Measurements from ENCODE around the gene HES7.
"Not testable (repeated sequence)": the region's sequence is repeated elsewhere in the genome, so short reads cannot be mapped to it uniquely, and the experiment has no call there.

HES7 gene

GRCh38 chr17:8124350-8125153, 646 bp upstream of the HES7 start:
- DNase-seq = peak in 8 of 58 donors; percentile 3 to 39 (median 21)

- DNase-seq = peak in 6 of 58 donors; percentile 18 to 39 (median 27)
Observed at GRCh38 chr17:8122924-8123694, 797 bp downstream of the HES7 start.

- DNase-seq = peak in 5 of 58 donors; percentile 21 to 31 (median 29)
Observed at GRCh38 chr17:8122422-8122923, 1.4 kb downstream of the HES7 start.

- peak in 47 of 58 donors; percentile 27 to 80 (median 61) for DNase-seq
Observed at GRCh38 chr17:8121681-8122421, 2.1 kb downstream of the HES7 start.

GRCh38 chr17:8121407-8121680, 2.6 kb downstream of the HES7 start:
- DNase-seq = no peak

- peak in 47 of 58 donors; percentile 23 to 69 (median 55) for DNase-seq
Observed at GRCh38 chr17:8120520-8121406, 3.1 kb downstream of the HES7 start.

GRCh38 chr17:8119581-8120519, 4.1 kb downstream of the HES7 start:
- peak in 55 of 58 donors; percentile 30 to 92 (median 72) for DNase-seq

GRCh38 chr17:8118769-8119580, 4.9 kb downstream of the HES7 start:
- peak; percentile 44 to 95 (median 85) for DNase-seq

GRCh38 chr17:8117980-8118768, 5.7 kb downstream of the HES7 start, which contains the start of gene ALOXE3:
Gene ALOXE3 (minus strand): TSS chr17:8118514. CDS start chr17:8117990, 524 bp downstream.
- DNase-seq = peak in 11 of 58 donors; percentile 13 to 64 (median 30)

- DNase-seq = no peak
Observed at GRCh38 chr17:8117367-8117979, 6.4 kb downstream of the HES7 start.

GRCh38 chr17:8116776-8117175, 7.1 kb downstream of the HES7 start:
- no peak for DNase-seq

GRCh38 chr17:8110907-8111306, 13.0 kb downstream of the HES7 start:
- DNase-seq = no peak

- no peak for DNase-seq
Observed at GRCh38 chr17:8110456-8110804, 13.5 kb downstream of the HES7 start.

GRCh38 chr17:8109661-8110455, 14.0 kb downstream of the HES7 start:
- DNase-seq = peak in 11 of 58 donors; percentile 2 to 52 (median 14)

GRCh38 chr17:8108972-8109660, 14.8 kb downstream of the HES7 start:
- no peak for DNase-seq

GRCh38 chr17:8106980-8107379, 16.9 kb downstream of the HES7 start:
- DNase-seq = not testable (repeated sequence)
